ENCODE data around the gene ARHGAP25.

DNA sequence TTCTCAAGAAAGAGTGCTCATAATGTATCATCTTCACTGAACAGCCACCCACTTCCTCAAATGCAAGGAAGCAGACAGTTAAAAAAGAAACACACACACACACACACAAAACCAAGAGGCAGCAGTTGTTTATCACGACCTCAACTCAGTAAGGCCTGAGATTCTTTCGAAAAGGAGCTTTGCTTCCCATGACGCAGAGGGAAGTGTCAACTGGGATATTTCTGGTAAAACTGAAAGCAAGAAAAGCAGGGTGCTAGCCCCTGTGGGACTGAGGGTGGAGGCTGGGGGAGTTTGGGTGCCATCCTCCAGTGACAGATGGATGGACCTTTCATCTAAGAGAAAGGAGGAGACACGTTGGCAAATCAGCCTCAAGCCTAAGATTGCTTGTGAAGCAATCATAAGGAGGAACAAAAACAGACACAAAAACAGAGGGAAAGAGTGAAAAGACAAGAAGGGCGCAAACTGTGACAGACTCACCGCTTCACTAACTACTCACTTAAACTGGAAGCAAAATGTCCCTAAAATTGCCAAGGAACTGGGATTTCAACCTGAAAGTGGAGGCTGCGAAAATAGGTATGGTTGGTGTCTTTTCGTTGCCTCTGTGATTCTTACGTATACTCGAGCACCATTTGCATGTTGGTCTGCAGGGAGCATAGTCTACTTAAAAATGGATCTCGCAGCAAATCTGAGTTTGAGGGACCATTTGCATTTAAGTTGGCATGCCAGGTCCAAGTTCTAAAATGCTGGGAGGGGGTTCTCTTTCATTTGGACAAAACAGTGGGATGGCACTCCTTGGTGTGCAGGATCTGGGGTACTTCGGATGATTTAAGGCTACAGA, at the start of gene ARHGAP25:
- TF ChIP-seq CTCF (conservative IDR thresholded peaks at IDR 0.05) (no peak), EZH2 (IDR thresholded peaks at IDR 0.05; ENCODE audit: low read depth) (no peak)

All from PC-9 (cell line).